Ovary (tissue), 9 donors: Measurements from ENCODE around the gene ZSCAN26. TPM values are rescaled to one million over a fixed set of nuclear protein-coding genes. Genes with fewer than 3 reads are reported as not detected.

Experiments
- polyA plus RNA-seq, 2 donors: library from polyadenylated mRNA; stranded (reverse); fragments of 200-250 nt in 1 of 2; fragments of 350-450 nt in 1 of 2; fragmentation: Illumina TruSeq in 1 of 2; extraction: RNeasy Lipid Tissue Mini Kit (QIAGEN cat#74804) in 1 of 2; gene quantifications; one replicate each; pipeline ENCODE4 v1.2.3, GENCODE V29; 2013 to 2014
- small RNA-seq: library from RNA; depleted of rRNA; stranded (forward); fragments of <200 nt; gene quantifications from one replicate; pipeline ENCODE3, GENCODE V24; 2016
- total RNA-seq, 7 donors: library from RNA; depleted of rRNA in 2 of 7; stranded (reverse); fragments of >200 nt in 2 of 7; fragmentation: NEBNext Ultra II Directional in 3 of 7; extraction: Animal tissue kit (Norgen Biotek cat#: 25700) in 3 of 7; gene quantifications; one replicate each; pipeline versions ENCODE4 v1.1.0 to v1.2.4, GENCODE V29; 2016 to 2023
- donor health status: DM: no; HTN: no; CAD: no; lungs with moderate emphysema.
- donor health status: DM: no; HTN: no; CAD: no.
- donor health status: Bipolar disorder and iron deficiency.
- donor health status: DM: yes; HTN: yes; CAD: no.
- donor health status: DM: no; HTN: no; CAD: no.
- donor health status: DM: yes; HTN: yes; CAD: no.

The ZSCAN26 gene
- total and polyA plus RNA-seq, 9 donors: 11.8 to 32.0 (median 23.1) TPM

Small RNA genes within 50 kb of the gene (small RNA-seq; reads per million reads assigned to genes)
- gene AL021997.1 (not detected), gene AL021997.2 (not detected)

Other genes with a start within 250 kb of the ZSCAN26 start
- gene ZNF165, start 186.6 kb upstream of the ZSCAN26 start, total RNA-seq: 1 to 10 TPM in 3 of 7 donors, under 1 TPM in 4; 0.24 to 2.3 (median 0.82) TPM
- gene ZNF165, start 186.6 kb upstream of the ZSCAN26 start, polyA plus RNA-seq: under 1 TPM; 0.52 to 0.61 TPM
- gene ZSCAN16, start 142.5 kb upstream of the ZSCAN26 start, total RNA-seq: 1 to 10 TPM; 2.6 to 4.4 (median 3.1) TPM
- gene ZSCAN16, start 142.5 kb upstream of the ZSCAN26 start, polyA plus RNA-seq: 1 to 10 TPM; 3.2 to 4.0 TPM
- gene ZKSCAN8, start 125.3 kb upstream of the ZSCAN26 start, total RNA-seq: 10 to 100 TPM; 16.8 to 44.6 (median 31.9) TPM
- gene ZKSCAN8, start 125.3 kb upstream of the ZSCAN26 start, polyA plus RNA-seq: 10 to 100 TPM; 13.6 to 30.3 TPM
- gene ZSCAN9, start 41.9 kb upstream of the ZSCAN26 start, total RNA-seq: 10 to 100 TPM in 6 of 7 donors, 1 to 10 TPM in 1; 10.0 to 17.5 (median 13.7) TPM
- 10 to 100 TPM; 12.5 to 16.9 TPM for gene ZSCAN9, start 41.9 kb upstream of the ZSCAN26 start, polyA plus RNA-seq
- gene ZKSCAN4, start 14.9 kb upstream of the ZSCAN26 start, total RNA-seq: 1 to 10 TPM; 1.5 to 8.0 (median 6.0) TPM
- 1 to 10 TPM; 5.1 to 7.0 TPM for gene ZKSCAN4, start 14.9 kb upstream of the ZSCAN26 start, polyA plus RNA-seq
- gene NKAPL, start 7.8 kb upstream of the ZSCAN26 start, total RNA-seq: 1 to 10 TPM in 5 of 7 donors, under 1 TPM in 2; 0.34 to 2.4 (median 1.8) TPM
- 1 to 10 TPM; 1.4 to 1.5 TPM for gene NKAPL, start 7.8 kb upstream of the ZSCAN26 start, polyA plus RNA-seq
- gene PGBD1, start 14.4 kb downstream of the ZSCAN26 start, total RNA-seq: 1 to 10 TPM; 2.1 to 5.0 (median 3.5) TPM
- 1 to 10 TPM; 1.8 to 3.5 TPM for gene PGBD1, start 14.4 kb downstream of the ZSCAN26 start, polyA plus RNA-seq
- gene ZSCAN31, start 69.0 kb downstream of the ZSCAN26 start, total RNA-seq: 10 to 100 TPM; 14.1 to 40.1 (median 21.9) TPM
- 10 to 100 TPM; 12.1 to 20.8 TPM for gene ZSCAN31, start 69.0 kb downstream of the ZSCAN26 start, polyA plus RNA-seq
- 1 to 10 TPM; 2.6 to 8.2 (median 7.2) TPM for gene ZKSCAN3, start 82.8 kb downstream of the ZSCAN26 start, total RNA-seq
- gene ZKSCAN3, start 82.8 kb downstream of the ZSCAN26 start, polyA plus RNA-seq: 1 to 10 TPM; 2.0 to 5.0 TPM
- gene ZSCAN12, start 132.6 kb downstream of the ZSCAN26 start, total RNA-seq: 10 to 100 TPM in 2 of 7 donors, 1 to 10 TPM in 5; 3.0 to 11.4 (median 7.4) TPM
- 1 to 10 TPM; 4.4 to 5.4 TPM for gene ZSCAN12, start 132.6 kb downstream of the ZSCAN26 start, polyA plus RNA-seq
- gene ZSCAN23, start 176.3 kb downstream of the ZSCAN26 start, total RNA-seq: 1 to 10 TPM; 3.0 to 6.8 (median 4.7) TPM
- gene ZSCAN23, start 176.3 kb downstream of the ZSCAN26 start, polyA plus RNA-seq: 1 to 10 TPM; 2.0 to 2.3 TPM
- not detected for gene GPX6, start 248.7 kb downstream of the ZSCAN26 start, total RNA-seq
- not detected for gene GPX6, start 248.7 kb downstream of the ZSCAN26 start, polyA plus RNA-seq